PFSK-1 (cell line): ENCODE measurements around the gene GUCY1B1.

Experiments
- FOXP2 ChIP-seq: optimal IDR thresholded peaks from 2 replicates; pipeline ENCODE3; 2011; ENCODE audit warnings: borderline replicate concordance, control low read depth, inconsistent platforms; ENCODE audit not compliant: insufficient read depth; ENCODE audit errors: extremely low read length, extremely low read depth
- POLR2AphosphoS5 ChIP-seq: IDR thresholded peaks from 2 replicates; pipeline ENCODE4 v1.6.1; 2012; ENCODE audit warnings: low read depth, mild to moderate bottlenecking, control low read depth, low read length, moderate library complexity
- SIN3A ChIP-seq: IDR thresholded peaks from 2 replicates; pipeline ENCODE4 v1.6.1; 2012; ENCODE audit warnings: mild to moderate bottlenecking, low read length, moderate library complexity, borderline replicate concordance; ENCODE audit not compliant: insufficient read depth
- TAF1 ChIP-seq: IDR thresholded peaks from 2 replicates; pipeline ENCODE4 v1.6.1; 2012; ENCODE audit warnings: low read length, control low read depth, borderline replicate concordance; ENCODE audit not compliant: insufficient read depth
- TF ChIP-seq, protein P1 (sequence below), 2 experiments: IDR thresholded peaks; 2 replicates each; pipeline versions ENCODE4 v1.6.1 to v1.8.0; 2011 to 2012; ENCODE audit warnings: low read depth in 2 of 2, low read length in 2 of 2, control low read depth in 1 of 2, inconsistent platforms in 1 of 2, mild to moderate bottlenecking in 1 of 2, moderate library complexity in 1 of 2; ENCODE audit not compliant: insufficient read depth in 1 of 2

DNA sequence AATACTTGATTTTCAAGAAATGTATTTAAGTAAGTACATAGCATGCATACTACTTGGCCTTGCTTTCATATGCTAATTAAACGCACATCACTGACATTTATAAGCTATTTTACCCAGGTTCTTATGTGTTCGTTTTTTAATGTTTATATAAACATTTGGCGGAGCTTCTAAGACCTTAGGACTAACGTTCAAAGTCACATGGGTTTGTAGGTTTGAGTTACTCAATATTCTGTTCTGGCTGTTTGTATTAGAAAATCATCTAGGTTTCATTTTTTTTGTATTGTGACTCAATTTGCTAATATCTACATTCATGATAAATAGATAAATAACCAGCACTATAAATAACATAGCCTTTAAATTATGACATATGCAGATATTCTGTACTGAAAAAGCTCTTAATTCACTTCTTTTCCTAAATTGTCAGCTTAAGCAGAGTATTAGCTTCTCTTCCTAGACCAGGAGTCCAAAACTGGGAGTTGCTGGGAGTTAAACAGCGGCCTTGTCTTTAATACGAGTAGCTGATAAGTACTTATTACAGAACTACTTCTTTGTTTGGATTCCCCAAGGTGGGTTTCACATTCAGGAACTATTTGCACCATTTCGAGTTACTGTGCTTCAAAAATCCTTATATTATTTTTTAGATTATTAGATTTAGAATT is 42.0 kb downstream of the GUCY1B1 start:
- TF ChIP-seq, protein P1, sequence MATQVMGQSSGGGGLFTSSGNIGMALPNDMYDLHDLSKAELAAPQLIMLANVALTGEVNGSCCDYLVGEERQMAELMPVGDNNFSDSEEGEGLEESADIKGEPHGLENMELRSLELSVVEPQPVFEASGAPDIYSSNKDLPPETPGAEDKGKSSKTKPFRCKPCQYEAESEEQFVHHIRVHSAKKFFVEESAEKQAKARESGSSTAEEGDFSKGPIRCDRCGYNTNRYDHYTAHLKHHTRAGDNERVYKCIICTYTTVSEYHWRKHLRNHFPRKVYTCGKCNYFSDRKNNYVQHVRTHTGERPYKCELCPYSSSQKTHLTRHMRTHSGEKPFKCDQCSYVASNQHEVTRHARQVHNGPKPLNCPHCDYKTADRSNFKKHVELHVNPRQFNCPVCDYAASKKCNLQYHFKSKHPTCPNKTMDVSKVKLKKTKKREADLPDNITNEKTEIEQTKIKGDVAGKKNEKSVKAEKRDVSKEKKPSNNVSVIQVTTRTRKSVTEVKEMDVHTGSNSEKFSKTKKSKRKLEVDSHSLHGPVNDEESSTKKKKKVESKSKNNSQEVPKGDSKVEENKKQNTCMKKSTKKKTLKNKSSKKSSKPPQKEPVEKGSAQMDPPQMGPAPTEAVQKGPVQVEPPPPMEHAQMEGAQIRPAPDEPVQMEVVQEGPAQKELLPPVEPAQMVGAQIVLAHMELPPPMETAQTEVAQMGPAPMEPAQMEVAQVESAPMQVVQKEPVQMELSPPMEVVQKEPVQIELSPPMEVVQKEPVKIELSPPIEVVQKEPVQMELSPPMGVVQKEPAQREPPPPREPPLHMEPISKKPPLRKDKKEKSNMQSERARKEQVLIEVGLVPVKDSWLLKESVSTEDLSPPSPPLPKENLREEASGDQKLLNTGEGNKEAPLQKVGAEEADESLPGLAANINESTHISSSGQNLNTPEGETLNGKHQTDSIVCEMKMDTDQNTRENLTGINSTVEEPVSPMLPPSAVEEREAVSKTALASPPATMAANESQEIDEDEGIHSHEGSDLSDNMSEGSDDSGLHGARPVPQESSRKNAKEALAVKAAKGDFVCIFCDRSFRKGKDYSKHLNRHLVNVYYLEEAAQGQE (IDR thresholded peaks at IDR 0.05; ENCODE audit: insufficient read depth in 1 of 2, low read depth in 2 of 2, low read length in 2 of 2), result no peak
- TF ChIP-seq POLR2AphosphoS5 (no peak), SIN3A (no peak), TAF1 (no peak), FOXP2 (no peak)
